Suprapubic skin (tissue), 4 donors: Measurements from ENCODE around the gene PDZD7.

ENCODE experiments used
- CTCF ChIP-seq, 2 donors: fragments of 200-600 bp in 1 of 2; fragments of 450-650 bp in 1 of 2; sonication (generic) in 1 of 2; IDR thresholded peaks; one replicate each; pipeline ENCODE4 v1.5.1; 2016 to 2019; ENCODE audit warnings: antibody characterized with exemption in 2 of 2, mild to moderate bottlenecking in 1 of 2, moderate library complexity in 1 of 2
- EP300 ChIP-seq: sonication (generic); formaldehyde crosslinking; IDR thresholded peaks from one replicate; pipeline ENCODE4 v1.6.1; 2017; ENCODE audit warnings: antibody characterized with exemption
- POLR2A ChIP-seq, 2 donors: fragments of 450-650 bp; IDR thresholded peaks; one replicate each; pipeline ENCODE4 v1.6.1; 2017; ENCODE audit warnings: antibody characterized with exemption in 2 of 2, mild to moderate bottlenecking in 2 of 2, moderate library complexity in 2 of 2
- POLR2AphosphoS5 ChIP-seq, 3 donors: sonication (generic); formaldehyde crosslinking; IDR thresholded peaks; one replicate each; pipeline ENCODE4 v1.6.1; 2017; ENCODE audit warnings: antibody characterized with exemption in 3 of 3

GRCh38 chr10:101012525-101013364, 18.2 kb downstream of the PDZD7 start:
- TF ChIP-seq CTCF (IDR thresholded peaks at IDR 0.05) (peak; percentile 57 to 83), POLR2A (IDR thresholded peaks at IDR 0.05) (no peak), POLR2AphosphoS5 (IDR thresholded peaks at IDR 0.05) (no peak), EP300 (no peak)
